Gastrocnemius medialis (tissue), 4 donors: ENCODE data around the gene TBP. TPM values are rescaled to one million over a fixed set of nuclear protein-coding genes. Genes with fewer than 3 reads are reported as not detected.
"Not testable (repeated sequence)": the region's sequence is repeated elsewhere in the genome, so short reads cannot be mapped to it uniquely, and the experiment has no call there.

Experiments used
- ATAC-seq, 2 donors: fragments of 150-250 bp; one replicate each; pipeline ENCODE4 v1.9.1; 2016
- DNase-seq, 2 donors: peaks; one replicate each; pipeline ENCODE4 v3.0.0-alpha.2; 2019
- H3K27ac ChIP-seq, 4 donors: fragments of 200-600 bp; sonication (generic); 1 replicate in 1 of 4; 2 replicates in 3 of 4; pipeline ENCODE4 v1.5.1; 2016 to 2018; ENCODE audit warnings: mild to moderate bottlenecking in 2 of 4, moderate library complexity in 1 of 4
- H3K27me3 ChIP-seq, 3 donors: fragments of 200-600 bp; sonication (generic) in 2 of 3; 1 replicate in 1 of 3; 2 replicates in 2 of 3; pipeline versions ENCODE4 v1.5.1 to v1.6.0; 2016 to 2019; ENCODE audit warnings: mild to moderate bottlenecking in 1 of 3, moderate library complexity in 1 of 3
- H3K36me3 ChIP-seq, 2 donors: fragments of 200-600 bp; sonication (generic) in 1 of 2; one replicate each; pipeline ENCODE4 v1.5.1; 2017 to 2018
- H3K4me1 ChIP-seq, 2 donors: fragments of 200-600 bp; sonication (generic) in 1 of 2; one replicate each; pipeline ENCODE4 v1.5.1; 2016 to 2017; ENCODE audit warnings: mild to moderate bottlenecking in 2 of 2
- H3K4me3 ChIP-seq, 4 donors: fragments of 200-600 bp; sonication (generic) in 3 of 4; 1 replicate in 1 of 4; 2 replicates in 3 of 4; pipeline ENCODE4 v1.5.1; 2016 to 2019; ENCODE audit warnings: mild to moderate bottlenecking in 2 of 4
- H3K9me3 ChIP-seq, 3 donors: fragments of 200-600 bp; sonication (generic) in 2 of 3; 1 replicate in 1 of 3; 2 replicates in 2 of 3; pipeline ENCODE4 v1.5.1; 2016 to 2019
- POLR2A ChIP-seq, 2 donors: fragments of 450-650 bp; IDR thresholded peaks; one replicate each; pipeline ENCODE4 v1.6.1; 2017; ENCODE audit warnings: antibody characterized with exemption in 2 of 2, mild to moderate bottlenecking in 2 of 2, moderate library complexity in 2 of 2
- in situ Hi-C, 4 donors: fragments of 200-750 bp; cut with MboI; loops; one replicate each; pipeline versions ENCODE4 v1.15.0 to v1.8.0; 2017; ENCODE audit warnings: low sequenced_read_pairs in 4 of 4
- intact Hi-C: fragments of 100-400 bp; cut with DNase I; formaldehyde crosslinking; loops from one replicate; pipeline ENCODE4 v1.15.1; 2023; ENCODE audit warnings: low total_unique reads
- total RNA-seq, 4 donors: library from RNA; depleted of rRNA; stranded (reverse); fragments of >200 nt; gene quantifications; one replicate each; pipeline versions ENCODE4 v1.1.0 to v1.2.3, GENCODE V29; 2016
- TF ChIP-seq, protein P1 (sequence below), 5 experiments: fragments of 450-650 bp in 3 of 5; fragments of 200-600 bp in 2 of 5; sonication (generic) in 2 of 5; IDR thresholded peaks in 4 of 5; conservative IDR thresholded peaks in 1 of 5; 1 replicate in 4 of 5; 2 replicates in 1 of 5; pipeline ENCODE4 v1.5.1; 2016 to 2019; ENCODE audit warnings: antibody characterized with exemption in 5 of 5, mild to moderate bottlenecking in 3 of 5, moderate library complexity in 3 of 5

The TBP gene
- total RNA-seq, 4 donors from 2014 or later: 9.7 to 17.3 (median 15.3) TPM

DNA sequence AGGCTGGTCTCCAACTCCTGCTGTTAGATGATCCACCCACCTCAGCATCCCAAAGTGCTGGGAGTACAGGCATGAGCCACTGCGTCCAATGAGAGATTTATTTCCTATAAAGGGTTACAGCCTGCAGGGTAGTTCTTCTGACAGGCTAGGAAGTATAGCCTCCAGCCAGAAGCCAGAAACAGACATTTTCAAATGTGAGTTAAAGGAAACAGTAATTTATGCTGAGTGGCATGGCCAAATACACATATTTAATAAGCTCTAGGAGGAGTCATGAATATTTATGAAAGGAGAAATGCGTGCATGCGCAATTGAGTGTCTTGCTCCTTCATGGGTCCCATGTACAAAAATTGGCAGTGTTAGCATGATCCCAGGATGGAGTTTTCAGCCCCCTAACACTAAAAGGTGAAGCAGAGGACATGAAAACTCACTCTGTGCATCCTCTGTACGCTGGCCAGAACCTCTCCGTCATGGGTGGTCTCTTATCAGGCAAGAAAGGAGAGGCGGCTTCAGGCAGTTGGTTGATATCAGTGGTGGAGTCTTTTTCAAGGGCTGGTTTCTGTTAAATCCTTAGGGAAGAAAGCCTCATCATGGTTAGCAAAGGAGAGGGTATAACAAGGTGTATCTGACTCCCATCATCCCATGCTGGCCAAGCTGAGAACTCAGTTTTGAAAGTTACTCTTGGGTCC is 51.5 kb downstream of the TBP start:
- H3K27me3 ChIP-seq: peaks cover 0 to 20% (median 0%) of the 10 kb centered on the region in 3 donors
- H3K4me3 ChIP-seq: no peak overlapping the region
- in situ Hi-C loops: no loop called here
- no peaks in the 10 kb centered on the region for H3K9me3 ChIP-seq
- intact Hi-C loops: no loop called here
- no peak overlapping the region for H3K27ac ChIP-seq
- ATAC-seq: no peak
- H3K36me3 ChIP-seq: no peaks in the 10 kb centered on the region
- TF ChIP-seq POLR2A (IDR thresholded peaks at IDR 0.05): no peak
- TF ChIP-seq, protein P1, sequence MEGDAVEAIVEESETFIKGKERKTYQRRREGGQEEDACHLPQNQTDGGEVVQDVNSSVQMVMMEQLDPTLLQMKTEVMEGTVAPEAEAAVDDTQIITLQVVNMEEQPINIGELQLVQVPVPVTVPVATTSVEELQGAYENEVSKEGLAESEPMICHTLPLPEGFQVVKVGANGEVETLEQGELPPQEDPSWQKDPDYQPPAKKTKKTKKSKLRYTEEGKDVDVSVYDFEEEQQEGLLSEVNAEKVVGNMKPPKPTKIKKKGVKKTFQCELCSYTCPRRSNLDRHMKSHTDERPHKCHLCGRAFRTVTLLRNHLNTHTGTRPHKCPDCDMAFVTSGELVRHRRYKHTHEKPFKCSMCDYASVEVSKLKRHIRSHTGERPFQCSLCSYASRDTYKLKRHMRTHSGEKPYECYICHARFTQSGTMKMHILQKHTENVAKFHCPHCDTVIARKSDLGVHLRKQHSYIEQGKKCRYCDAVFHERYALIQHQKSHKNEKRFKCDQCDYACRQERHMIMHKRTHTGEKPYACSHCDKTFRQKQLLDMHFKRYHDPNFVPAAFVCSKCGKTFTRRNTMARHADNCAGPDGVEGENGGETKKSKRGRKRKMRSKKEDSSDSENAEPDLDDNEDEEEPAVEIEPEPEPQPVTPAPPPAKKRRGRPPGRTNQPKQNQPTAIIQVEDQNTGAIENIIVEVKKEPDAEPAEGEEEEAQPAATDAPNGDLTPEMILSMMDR (IDR thresholded peaks at IDR 0.05 in 4 of 5, conservative IDR thresholded peaks at IDR 0.05 in 1 of 5): no peak
- no peak for DNase-seq
- no peaks in the 10 kb centered on the region for H3K4me1 ChIP-seq

DNA sequence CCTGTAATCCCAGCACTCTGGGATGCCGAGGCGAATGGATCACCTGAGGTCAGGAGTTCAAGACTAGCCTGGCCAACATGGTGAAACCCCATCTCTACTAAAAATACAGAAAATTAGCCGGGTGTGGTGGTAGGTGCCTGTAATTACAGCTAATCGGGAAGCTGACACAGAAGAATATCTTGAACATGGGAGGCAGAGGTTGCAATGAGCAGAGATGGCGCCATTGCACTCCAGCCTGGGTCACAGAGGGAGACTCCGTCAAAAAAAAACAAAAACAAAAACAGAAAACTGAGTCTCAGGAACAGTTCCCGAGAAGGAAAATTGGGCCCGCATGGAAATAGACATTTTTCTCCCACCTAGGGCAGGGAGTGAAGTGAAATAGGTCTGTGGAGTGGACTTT is 55.1 kb downstream of the TBP start:
- intact Hi-C loops, in situ Hi-C loops, H3K36me3 ChIP-seq, H3K27ac ChIP-seq, H3K4me3 ChIP-seq, H3K4me1 ChIP-seq, H3K9me3 ChIP-seq, ATAC-seq, DNase-seq: not testable (repeated sequence)
- peaks cover 0 to 29% (median 6%) of the 10 kb centered on the region in 3 donors for H3K27me3 ChIP-seq

- H3K36me3 ChIP-seq, H3K9me3 ChIP-seq, intact Hi-C loops, H3K27ac ChIP-seq, DNase-seq, H3K4me3 ChIP-seq, in situ Hi-C loops, H3K4me1 ChIP-seq: not testable (repeated sequence)
- peaks cover 0 to 25% (median 6%) of the 10 kb centered on the region in 3 donors for H3K27me3 ChIP-seq
- peak; percentile 80 to 93 for ATAC-seq
Observed at GRCh38 chr6:170612256-170612804, 58.2 kb downstream of the TBP start.

DNA sequence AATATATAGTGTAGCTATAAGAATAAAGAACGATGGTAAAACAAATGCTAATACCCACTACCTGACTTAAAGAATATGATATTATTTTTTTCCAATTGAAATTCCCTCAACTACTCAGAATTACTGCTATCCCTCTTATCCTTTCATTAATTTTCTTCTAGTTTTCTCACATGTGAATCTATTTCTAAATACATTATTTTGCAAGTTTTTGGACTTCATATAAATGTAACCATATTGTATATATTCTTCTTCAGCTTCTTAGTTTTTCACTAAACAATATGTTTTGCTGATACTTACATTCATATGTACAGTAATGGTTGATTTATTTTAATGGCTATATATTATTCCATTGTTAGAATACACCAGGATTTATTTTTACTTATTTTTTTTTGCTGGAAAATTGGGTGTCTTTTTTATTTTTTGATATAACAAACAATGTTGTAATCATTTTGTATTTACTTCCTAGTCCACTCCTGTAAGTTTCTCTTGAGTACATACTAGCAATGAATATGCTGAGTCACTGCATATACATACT is 61.9 kb downstream of the TBP start:
- in situ Hi-C loops, H3K4me1 ChIP-seq, H3K4me3 ChIP-seq, intact Hi-C loops, H3K27me3 ChIP-seq, DNase-seq, H3K9me3 ChIP-seq, H3K27ac ChIP-seq, ATAC-seq, H3K36me3 ChIP-seq: not testable (repeated sequence)

Other genes with a start within 250 kb of the TBP start
- gene FAM120B, start 247.6 kb upstream of the TBP start, total RNA-seq: 10 to 100 TPM; 10.7 to 17.0 (median 13.5) TPM
- gene PSMB1, start 1.1 kb upstream of the TBP start, total RNA-seq: 100 to 1,000 TPM; 340 to 380 (median 357) TPM
- 100 to 1,000 TPM in 1 of 4 donors, 10 to 100 TPM in 3; 61.5 to 113 (median 83.0) TPM for gene PDCD2, start 30.3 kb downstream of the TBP start, total RNA-seq